Dendritic cell treated with granulocyte-macrophage colony-stimulating factor and Interleukin-4, amounts not matched to agents 40 ng/mL and 50 ng/mL, for 4 days (primary cell): ENCODE data around the gene CIROP.

Source experiments
- H3K27ac Mint-ChIP-seq: one replicate; pipeline ENCODE4 v1.8.0; 2022; ENCODE audit warnings: mild to moderate bottlenecking, mixed read lengths
- H3K27me3 Mint-ChIP-seq: one replicate; pipeline ENCODE4 v1.8.0; 2022; ENCODE audit warnings: mild to moderate bottlenecking, mixed read lengths
- H3K36me3 Mint-ChIP-seq: one replicate; pipeline ENCODE4 v1.8.0; 2022; ENCODE audit warnings: low read depth, mixed read lengths
- H3K4me1 Mint-ChIP-seq: one replicate; pipeline ENCODE4 v1.8.0; 2022; ENCODE audit warnings: low read depth, mixed read lengths
- H3K4me3 Mint-ChIP-seq: one replicate; pipeline ENCODE4 v1.8.0; 2022; ENCODE audit warnings: mild to moderate bottlenecking, moderate library complexity, mixed read lengths
- H3K9me3 Mint-ChIP-seq: one replicate; pipeline ENCODE4 v1.8.0; 2022; ENCODE audit warnings: mixed read lengths
- intact Hi-C: fragments of 100-400 bp; cut with micrococcal nuclease; formaldehyde crosslinking; loops from one replicate; pipeline ENCODE4 v1.15.0; 2022

The CIROP gene

DNA sequence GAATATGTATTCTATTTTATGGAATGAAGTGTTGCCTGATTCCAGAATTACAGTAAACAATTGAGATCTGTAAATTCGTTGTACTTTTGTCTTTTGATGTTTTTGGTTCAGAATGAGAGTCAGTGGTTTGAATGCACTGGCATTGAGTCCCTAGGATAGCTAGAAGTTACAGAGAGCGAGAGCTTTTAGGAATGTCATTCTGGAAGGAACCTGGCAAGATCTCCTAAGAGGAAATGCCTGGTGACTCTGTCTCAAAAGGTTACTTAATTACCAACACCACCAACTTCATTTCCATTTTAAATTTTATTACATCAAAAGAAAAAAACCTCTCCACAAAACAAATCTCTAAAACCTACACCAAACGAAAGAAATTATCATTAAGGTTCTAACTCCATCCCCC, 20.2 kb upstream of the CIROP start:
- intact Hi-C loops: no loop called here
- Mint-ChIP-seq H3K9me3 (no peaks in the 10 kb centered on the region), H3K27ac (peak overlapping the region; percentile 35), H3K4me3 (no peak overlapping the region), H3K36me3 (peaks cover 55% of the 10 kb centered on the region), H3K27me3 (no peaks in the 10 kb centered on the region), H3K4me1 (peaks cover 69% of the 10 kb centered on the region)

DNA sequence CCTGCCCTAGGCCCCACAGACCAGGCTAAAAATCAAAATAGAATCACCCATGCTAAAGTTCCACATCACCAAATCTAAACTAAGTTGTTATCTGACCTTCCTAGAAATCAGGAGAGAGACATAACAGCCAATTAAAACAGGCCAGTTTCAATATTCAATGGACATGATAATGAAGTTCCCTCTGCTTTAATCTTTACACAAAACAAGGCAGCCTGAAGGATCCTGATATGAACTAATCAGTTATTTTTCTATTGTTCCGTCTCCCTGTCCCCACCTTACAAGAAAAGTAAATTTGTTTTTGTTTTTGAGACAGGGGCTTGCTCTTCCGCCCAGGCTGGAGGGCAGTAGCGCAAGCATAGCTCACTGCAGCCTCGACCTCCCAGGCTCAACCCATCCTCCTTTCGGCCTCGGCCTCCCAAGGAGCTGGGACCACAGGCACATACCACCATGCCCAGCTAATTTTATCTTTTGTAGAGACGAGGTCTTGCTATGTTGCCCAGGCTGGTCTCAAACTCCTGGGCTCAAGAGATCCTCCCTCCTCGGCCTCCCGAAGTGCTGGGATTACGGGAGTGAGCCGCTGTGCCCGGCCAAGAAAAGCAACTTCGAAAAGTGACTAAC, 19.7 kb upstream of the CIROP start:
- intact Hi-C loops: no loop called here
- H3K27ac Mint-ChIP-seq: peak overlapping the region; percentile 35
- no peaks in the 10 kb centered on the region for H3K9me3 Mint-ChIP-seq
- peaks cover 50% of the 10 kb centered on the region for H3K36me3 Mint-ChIP-seq
- no peak overlapping the region for H3K4me3 Mint-ChIP-seq
- H3K27me3 Mint-ChIP-seq: no peaks in the 10 kb centered on the region
- peaks cover 69% of the 10 kb centered on the region for H3K4me1 Mint-ChIP-seq

DNA sequence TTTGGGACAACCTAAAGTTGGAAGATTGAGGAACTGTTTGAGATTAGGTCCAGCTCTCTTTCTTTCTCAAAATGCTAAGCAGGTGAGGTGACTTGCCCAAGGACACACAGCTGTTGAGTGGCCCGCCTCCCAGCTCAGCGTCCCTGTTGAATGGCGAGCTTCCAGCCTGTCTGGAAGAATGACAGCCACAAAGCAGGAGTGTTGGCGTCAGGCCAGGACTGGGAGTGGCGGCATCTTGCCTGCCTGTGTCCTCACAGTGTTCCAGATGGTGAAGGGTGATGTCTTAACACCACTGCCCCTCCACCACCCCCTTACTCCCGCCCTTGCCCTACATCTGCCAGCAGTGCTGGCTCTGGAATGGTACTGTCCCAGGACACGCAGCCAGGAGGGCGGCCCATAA, 18.6 kb upstream of the CIROP start:
- Mint-ChIP-seq H3K27me3 (no peaks in the 10 kb centered on the region), H3K36me3 (peaks cover 39% of the 10 kb centered on the region), H3K4me1 (peaks cover 69% of the 10 kb centered on the region), H3K27ac (peak overlapping the region; percentile 83), H3K4me3 (no peak overlapping the region), H3K9me3 (no peaks in the 10 kb centered on the region)
- intact Hi-C loops: no loop called here

GRCh38 chr14:23122086-23122485, 17.3 kb upstream of the CIROP start:
- Mint-ChIP-seq H3K4me3 (no peak overlapping the region), H3K27ac (peak overlapping the region; percentile 83), H3K36me3 (peaks cover 26% of the 10 kb centered on the region), H3K27me3 (peaks cover 2% of the 10 kb centered on the region), H3K9me3 (no peaks in the 10 kb centered on the region), H3K4me1 (peaks cover 73% of the 10 kb centered on the region)
- intact Hi-C loops: no loop called here

GRCh38 chr14:23121361-23121771, 16.6 kb upstream of the CIROP start:
- Mint-ChIP-seq H3K27me3 (peaks cover 3% of the 10 kb centered on the region), H3K36me3 (peaks cover 19% of the 10 kb centered on the region), H3K4me1 (peaks cover 80% of the 10 kb centered on the region), H3K27ac (peak overlapping the region; percentile 83), H3K9me3 (no peaks in the 10 kb centered on the region), H3K4me3 (no peak overlapping the region)
- intact Hi-C loops: loop anchor here (1.0 to 2.0 kb wide), 3 partner anchors 33 to 173 kb away; no protein-coding TSS in a partner anchor

GRCh38 chr14:23120541-23121251, 15.9 kb upstream of the CIROP start:
- no peaks in the 10 kb centered on the region for H3K9me3 Mint-ChIP-seq
- peaks cover 12% of the 10 kb centered on the region for H3K36me3 Mint-ChIP-seq
- peaks cover 3% of the 10 kb centered on the region for H3K27me3 Mint-ChIP-seq
- intact Hi-C loops: loop anchor here (1.0 to 2.0 kb wide), 3 partner anchors 34 to 174 kb away; no protein-coding TSS in a partner anchor
- peak overlapping the region; percentile 27 for H3K4me3 Mint-ChIP-seq
- peaks cover 74% of the 10 kb centered on the region for H3K4me1 Mint-ChIP-seq
- peak overlapping the region; percentile 83 for H3K27ac Mint-ChIP-seq

GRCh38 chr14:23119363-23120327, 14.9 kb upstream of the CIROP start:
- H3K4me3 Mint-ChIP-seq: peak overlapping the region; percentile 44
- H3K9me3 Mint-ChIP-seq: no peaks in the 10 kb centered on the region
- peak overlapping the region; percentile 83 for H3K27ac Mint-ChIP-seq
- H3K27me3 Mint-ChIP-seq: peaks cover 3% of the 10 kb centered on the region
- H3K4me1 Mint-ChIP-seq: peaks cover 74% of the 10 kb centered on the region
- intact Hi-C loops: loop anchor here (2.0 kb wide), 2 partner anchors 35 to 175 kb away; no protein-coding TSS in a partner anchor
- peaks cover 2% of the 10 kb centered on the region for H3K36me3 Mint-ChIP-seq

DNA sequence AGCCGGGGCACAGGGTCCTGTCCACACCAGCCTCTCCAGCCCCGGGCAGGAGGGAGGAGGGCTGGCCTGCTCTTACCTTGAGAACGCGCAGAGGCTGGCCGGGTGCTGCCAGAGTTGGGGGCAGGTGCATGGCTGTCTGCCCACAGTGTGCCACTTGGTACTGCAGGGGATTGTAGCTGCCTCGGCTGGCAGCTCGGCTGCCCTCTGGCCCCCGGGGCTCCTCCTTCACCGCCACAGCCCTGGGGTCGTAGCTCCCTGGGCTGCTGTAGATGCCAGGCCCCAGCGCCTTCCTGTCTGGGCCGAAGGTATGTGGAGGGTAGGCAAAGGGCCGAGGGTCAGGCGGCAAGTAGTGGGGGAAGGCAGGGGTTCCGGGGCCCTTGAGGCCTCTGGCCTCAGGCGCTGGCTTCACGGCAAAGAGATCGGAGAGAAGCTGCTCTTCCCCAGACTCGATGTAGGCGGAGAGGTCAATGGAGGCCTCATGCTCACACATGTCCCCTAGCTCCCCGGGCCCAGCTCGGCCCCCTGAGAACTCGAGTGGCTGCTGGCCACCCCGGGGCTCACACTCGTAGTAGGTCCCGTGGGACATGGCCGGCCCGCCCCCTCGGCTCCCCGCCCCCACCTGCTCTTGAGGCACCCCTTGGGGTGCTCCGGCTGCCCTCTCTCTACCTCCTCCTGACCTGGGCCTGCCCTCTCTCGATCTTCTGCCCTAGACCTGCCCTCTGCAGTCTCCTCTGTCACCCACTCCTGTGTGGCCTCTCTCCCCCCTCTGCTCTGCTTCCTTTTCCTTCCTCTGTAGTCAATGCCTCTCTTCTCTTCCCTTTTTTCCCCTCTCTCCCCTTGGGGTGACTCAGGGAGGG, 13.9 kb upstream of the CIROP start, which contains the start of gene CEBPE:
CEBPE (minus strand) TSS at position 750 of the 857 bp plus-strand sequence; CDS start at position 586, 164 bp downstream.
- no peaks in the 10 kb centered on the region for H3K36me3 Mint-ChIP-seq
- peak within 1 kb of the TSS; percentile 83 for H3K27ac Mint-ChIP-seq
- H3K4me1 Mint-ChIP-seq: peaks cover 65% of the 10 kb centered on the region
- peaks cover 8% of the 10 kb centered on the region for H3K27me3 Mint-ChIP-seq
- intact Hi-C loops: no loop called here
- peak within 1 kb of the TSS; percentile 44 for H3K4me3 Mint-ChIP-seq
- H3K9me3 Mint-ChIP-seq: no peaks in the 10 kb centered on the region

- H3K27me3 Mint-ChIP-seq: peaks cover 11% of the 10 kb centered on the region
- peaks cover 57% of the 10 kb centered on the region for H3K4me1 Mint-ChIP-seq
- no peak overlapping the region for H3K4me3 Mint-ChIP-seq
- intact Hi-C loops: no loop called here
- H3K27ac Mint-ChIP-seq: peak overlapping the region; percentile 83
- no peaks in the 10 kb centered on the region for H3K36me3 Mint-ChIP-seq
- no peaks in the 10 kb centered on the region for H3K9me3 Mint-ChIP-seq
Measured at GRCh38 chr14:23117371-23118020, 12.7 kb upstream of the CIROP start.

GRCh38 chr14:23115918-23116317, 11.1 kb upstream of the CIROP start:
- Mint-ChIP-seq H3K4me1 (peaks cover 42% of the 10 kb centered on the region), H3K36me3 (no peaks in the 10 kb centered on the region), H3K27ac (no peak overlapping the region), H3K9me3 (no peaks in the 10 kb centered on the region), H3K27me3 (peaks cover 11% of the 10 kb centered on the region), H3K4me3 (no peak overlapping the region)
- intact Hi-C loops: no loop called here

DNA sequence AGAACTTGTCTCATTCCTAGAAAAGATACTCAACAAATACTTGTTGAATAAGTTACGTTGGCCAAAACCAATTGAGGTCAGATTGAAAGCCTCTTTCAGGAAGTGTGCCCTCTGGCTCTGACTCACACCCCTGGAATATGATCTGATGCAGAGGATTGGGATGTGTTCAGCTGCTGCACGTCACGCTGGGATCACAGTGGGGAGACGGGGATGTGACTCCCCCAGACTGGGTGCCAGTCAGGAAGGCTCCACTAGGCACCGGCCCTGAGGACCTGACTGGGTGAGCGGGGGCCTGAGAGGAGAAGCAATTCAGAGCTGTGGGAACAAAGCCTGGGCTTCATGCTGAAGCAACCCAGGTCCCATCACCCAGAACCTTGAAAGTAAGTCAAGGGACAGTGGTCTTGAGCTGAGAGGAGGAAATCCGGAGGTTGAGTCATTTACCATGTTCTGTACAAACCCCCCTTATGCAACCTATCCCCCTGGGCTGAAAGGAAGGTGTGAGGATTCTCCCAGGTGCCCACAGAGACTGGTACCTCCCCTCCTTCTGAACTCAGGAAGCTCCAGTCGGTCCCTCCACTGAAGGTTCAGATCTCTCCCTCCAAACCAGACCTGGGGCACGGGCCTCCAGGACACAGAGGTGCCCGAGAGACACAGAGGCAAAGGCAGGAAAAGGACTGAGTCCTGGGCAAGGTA, 10.4 kb upstream of the CIROP start:
- peaks cover 11% of the 10 kb centered on the region for H3K27me3 Mint-ChIP-seq
- H3K27ac Mint-ChIP-seq: peak overlapping the region; percentile 12
- H3K9me3 Mint-ChIP-seq: no peaks in the 10 kb centered on the region
- H3K36me3 Mint-ChIP-seq: no peaks in the 10 kb centered on the region
- peaks cover 35% of the 10 kb centered on the region for H3K4me1 Mint-ChIP-seq
- H3K4me3 Mint-ChIP-seq: no peak overlapping the region
- intact Hi-C loops: no loop called here

DNA sequence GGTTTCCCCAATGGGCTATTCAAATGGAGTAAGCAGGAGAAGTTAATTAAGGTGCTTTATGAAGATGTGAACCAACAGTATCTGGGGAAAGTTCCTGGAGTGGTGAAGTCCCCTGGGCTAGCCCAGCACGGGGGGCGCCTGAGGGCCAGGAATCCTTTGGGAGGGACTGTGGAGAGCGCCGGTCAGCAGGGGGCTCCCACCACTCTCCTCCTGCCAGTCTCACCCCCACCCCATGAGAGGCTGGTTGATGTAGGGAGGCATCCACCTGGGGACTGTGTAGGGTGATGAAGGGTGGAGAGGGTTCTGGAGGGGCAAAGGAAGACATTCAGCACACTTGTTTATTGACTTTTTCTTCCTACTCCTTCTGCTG, 9.9 kb upstream of the CIROP start:
- intact Hi-C loops: no loop called here
- H3K27me3 Mint-ChIP-seq: peaks cover 11% of the 10 kb centered on the region
- H3K9me3 Mint-ChIP-seq: no peaks in the 10 kb centered on the region
- peaks cover 30% of the 10 kb centered on the region for H3K4me1 Mint-ChIP-seq
- peak overlapping the region; percentile 12 for H3K27ac Mint-ChIP-seq
- H3K36me3 Mint-ChIP-seq: no peaks in the 10 kb centered on the region
- H3K4me3 Mint-ChIP-seq: no peak overlapping the region
